ENCODE measurements around the gene AAR2.

AAR2 gene

GRCh38 chr20:36235892-36236785 lies at the start of gene AAR2:
AAR2 (plus strand) TSS chr20:36236478; CDS start chr20:36239869, 3,391 bp downstream.
- peak; percentile 73 for DNase-seq

GRCh38 chr20:36193977-36194712 lies 42.1 kb upstream of the AAR2 start:
- no peak for DNase-seq

DNA sequence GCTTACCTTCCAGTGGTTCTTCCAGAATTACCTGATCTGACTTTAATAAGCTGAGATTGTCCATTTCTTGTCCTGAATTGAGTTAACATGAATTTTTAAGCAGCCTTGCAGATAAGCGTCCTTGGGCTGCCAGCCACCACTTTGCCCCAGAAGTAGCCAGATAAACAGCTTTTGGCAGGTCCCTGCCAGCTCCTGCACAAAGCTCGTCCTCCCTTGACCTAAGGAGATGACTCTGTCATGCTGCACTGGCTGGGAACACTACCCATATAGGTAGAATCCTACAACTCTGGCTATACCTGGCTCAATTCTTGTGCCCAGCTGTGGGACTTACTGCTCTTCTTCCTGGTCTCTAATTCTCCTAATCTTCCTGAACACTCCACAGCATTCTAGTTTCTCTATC lies 39.6 kb upstream of the AAR2 start:
- DNase-seq = no peak

DNA sequence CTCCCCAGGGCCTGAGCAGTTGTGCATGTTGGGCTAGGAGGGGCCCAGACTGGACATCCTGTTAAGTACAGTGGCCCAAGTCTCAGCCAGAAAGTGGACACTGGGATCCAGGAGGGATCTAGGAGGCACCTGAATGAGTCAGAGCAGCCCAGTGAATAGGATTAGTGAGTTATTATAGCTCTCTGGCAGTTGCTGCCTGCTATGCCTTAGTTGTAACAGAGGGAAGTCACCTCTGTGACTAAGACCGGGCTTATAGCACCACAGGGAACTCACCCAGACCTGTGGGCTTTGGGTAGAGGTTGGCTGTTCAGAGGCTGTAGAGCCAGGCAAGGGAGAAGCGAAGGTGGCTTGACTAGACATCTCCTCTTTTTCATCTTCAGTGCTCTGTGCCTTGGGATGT lies 39.0 kb upstream of the AAR2 start:
- DNase-seq = no peak

GRCh38 chr20:36199345-36200257 lies 36.7 kb upstream of the AAR2 start:
- DNase-seq = peak; percentile 68

GRCh38 chr20:36200451-36200850 lies 35.8 kb upstream of the AAR2 start:
- DNase-seq = no peak

DNA sequence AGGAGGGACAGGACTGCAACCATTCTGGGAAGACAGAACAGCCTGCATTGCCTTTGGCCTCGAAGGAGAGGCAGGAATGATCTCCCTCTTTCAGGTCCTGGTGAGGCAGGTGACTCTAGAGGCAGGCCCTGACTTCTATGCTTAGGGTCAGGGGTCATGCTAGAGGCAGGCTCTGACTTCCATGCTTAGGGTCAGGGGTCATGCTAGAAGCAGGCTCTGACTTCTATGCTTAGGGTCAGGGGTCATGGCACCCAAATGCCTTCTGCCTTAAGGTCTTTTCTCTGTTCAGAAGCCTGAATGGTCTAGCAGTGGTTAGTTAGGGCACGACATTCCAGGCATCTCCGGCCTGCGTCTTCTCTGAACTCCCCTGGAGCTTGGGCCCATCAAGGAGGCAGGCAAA lies 35.1 kb upstream of the AAR2 start:
- DNase-seq = no peak

DNA sequence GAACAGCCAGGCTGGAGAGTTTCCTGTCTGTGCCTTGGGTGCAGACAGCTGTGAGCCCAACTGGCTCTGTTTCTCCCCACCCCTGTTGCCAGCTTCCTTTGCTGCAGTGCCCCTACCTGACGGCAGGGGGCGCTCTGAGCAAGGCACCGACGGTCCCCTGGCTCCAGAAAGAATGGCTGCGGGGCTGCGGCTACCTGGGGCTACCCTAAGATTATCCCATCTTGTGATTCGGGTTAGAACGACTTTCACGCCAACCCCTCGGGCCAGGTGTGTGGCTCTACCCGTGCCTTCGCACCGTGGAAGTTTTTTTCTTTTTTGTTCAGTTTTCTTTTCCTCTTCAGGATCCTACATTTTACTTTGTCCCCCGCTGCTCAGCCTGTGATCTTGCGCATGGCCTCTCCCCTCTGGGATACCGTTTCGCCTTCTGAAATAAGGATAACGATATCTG lies 33.4 kb upstream of the AAR2 start:
- peak; percentile 22 for DNase-seq

DNA sequence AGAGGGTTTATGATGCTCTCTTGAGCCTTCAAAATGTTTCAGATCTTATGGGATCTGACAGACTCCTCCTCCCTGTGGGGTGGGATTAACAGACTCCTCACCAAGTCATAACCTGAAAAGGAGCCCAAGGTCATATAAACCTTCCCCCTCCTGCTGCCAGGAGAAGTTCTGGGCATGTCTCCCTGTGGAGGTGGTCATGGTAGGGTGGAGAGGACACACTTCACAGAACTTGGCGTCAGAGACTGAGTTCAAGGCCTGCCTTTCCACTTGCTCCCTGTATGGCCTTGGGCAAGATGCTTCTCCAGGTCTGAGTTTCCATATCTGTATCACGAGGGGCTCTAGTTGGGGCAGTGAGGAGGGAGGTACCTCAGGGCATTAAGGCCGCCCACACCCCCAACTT lies 32.4 kb upstream of the AAR2 start:
- DNase-seq = no peak

GRCh38 chr20:36205026-36205425 lies 31.3 kb upstream of the AAR2 start:
- DNase-seq = no peak

GRCh38 chr20:36206068-36206467 lies 30.2 kb upstream of the AAR2 start:
- no peak for DNase-seq

- no peak for DNase-seq
Measured at GRCh38 chr20:36206641-36207040, 29.6 kb upstream of the AAR2 start.

DNA sequence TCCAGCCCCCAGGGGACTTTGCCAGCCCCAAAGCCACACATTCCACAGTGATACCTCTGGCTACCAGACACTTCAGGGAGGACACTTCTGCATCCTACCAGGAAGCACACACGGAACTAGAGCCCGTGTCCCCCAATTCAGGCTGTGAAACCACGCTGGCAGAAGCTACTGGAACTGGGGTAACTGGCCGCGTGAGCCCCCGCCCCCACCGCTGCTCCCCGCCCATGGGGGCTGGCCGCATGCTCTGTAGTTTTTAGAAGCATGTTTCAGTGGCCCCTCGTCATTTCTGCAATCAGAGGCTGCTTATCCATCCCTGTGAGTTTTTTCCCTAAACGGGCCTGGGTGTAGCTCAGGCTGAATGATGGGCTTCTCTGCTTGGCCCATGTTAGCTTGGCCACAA lies 28.7 kb upstream of the AAR2 start:
- DNase-seq = no peak

GRCh38 chr20:36208257-36208656 lies 28.0 kb upstream of the AAR2 start:
- no peak for DNase-seq

GRCh38 chr20:36210436-36211021 lies 25.7 kb upstream of the AAR2 start:
- no peak for DNase-seq

- no peak for DNase-seq
Measured at GRCh38 chr20:36213362-36213761, 22.9 kb upstream of the AAR2 start.

DNA sequence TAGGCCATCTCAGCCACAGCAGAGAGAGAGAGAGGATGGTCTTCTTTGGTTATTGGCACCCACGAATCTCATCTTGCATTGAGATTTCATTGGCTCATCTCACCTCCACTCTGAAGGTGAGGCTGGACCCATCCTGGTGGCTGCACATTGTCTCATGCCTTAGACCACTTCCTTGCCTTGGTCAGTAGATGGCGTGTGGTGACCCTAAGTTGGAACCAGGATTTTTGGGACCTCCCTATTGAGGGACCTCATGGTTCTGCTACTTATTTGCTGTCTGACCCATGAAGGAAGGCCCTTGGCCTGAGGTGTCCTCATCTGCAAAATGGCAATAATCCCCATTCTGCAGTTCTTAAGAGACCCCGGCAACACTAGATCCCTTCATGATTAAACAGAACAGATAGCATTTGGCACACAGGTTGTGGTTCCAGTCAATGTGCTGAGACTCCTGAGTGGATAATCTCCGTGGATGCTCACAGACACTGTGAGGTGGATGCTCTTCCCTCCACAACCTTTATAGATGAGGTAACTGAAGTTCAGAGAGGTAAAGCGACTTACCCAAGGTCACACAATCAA lies 21.5 kb upstream of the AAR2 start:
- DNase-seq = no peak

GRCh38 chr20:36215778-36216177 lies 20.5 kb upstream of the AAR2 start:
- no peak for DNase-seq

DNA sequence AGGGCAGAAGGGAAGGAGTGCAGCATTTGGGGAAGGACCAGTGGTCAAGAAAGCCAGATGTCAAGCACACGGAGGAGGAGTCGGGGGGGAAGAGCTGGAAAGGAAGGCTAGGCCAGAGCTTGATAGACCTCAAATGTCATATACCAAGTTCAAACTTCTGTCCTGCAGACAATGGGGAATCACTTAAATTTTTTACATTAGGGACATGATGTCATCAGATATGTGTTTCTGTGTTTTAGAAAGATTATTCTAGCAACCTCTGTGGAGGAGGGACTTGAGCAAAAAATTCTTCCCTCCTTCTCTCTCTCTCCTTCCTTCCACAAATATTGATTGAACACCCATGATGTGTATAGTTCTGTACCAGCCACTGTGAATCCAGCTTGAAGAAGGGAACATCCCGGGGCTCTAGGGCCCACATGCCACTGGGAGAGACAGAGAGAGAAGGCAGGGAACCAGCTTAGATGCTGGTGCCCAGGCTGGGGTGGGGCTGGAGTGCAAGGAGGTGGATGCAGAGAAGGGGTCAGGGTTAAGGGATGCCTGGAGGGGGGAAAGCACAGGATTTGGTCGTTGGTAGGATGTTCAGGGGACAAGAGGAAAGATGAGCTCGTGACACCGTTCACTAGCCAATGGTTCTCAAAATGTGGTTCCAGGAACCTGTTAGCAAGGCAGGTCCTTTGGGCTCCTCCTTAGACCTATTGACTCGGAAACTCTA lies 19.8 kb upstream of the AAR2 start:
- DNase-seq = no peak

DNA sequence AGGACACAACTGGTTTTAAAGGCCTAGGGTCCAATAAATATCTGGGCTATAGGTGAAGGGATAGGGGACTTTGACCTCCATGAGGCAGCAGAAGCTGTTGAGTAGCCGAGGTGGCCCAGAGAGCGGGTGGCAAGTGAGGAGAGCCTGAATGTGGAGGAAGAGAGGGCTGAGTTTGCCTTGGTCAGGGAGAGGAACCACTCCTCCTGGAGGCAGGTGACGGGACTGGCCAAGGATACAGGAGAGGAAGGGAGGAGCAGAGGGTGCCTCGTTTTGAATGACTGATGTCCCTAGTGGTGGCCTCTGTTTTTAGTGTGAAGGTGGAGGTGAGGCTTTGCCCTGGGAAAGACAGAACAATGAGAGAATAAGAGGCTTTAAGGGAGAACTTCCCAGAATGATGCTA lies 19.1 kb upstream of the AAR2 start:
- no peak for DNase-seq

DNA sequence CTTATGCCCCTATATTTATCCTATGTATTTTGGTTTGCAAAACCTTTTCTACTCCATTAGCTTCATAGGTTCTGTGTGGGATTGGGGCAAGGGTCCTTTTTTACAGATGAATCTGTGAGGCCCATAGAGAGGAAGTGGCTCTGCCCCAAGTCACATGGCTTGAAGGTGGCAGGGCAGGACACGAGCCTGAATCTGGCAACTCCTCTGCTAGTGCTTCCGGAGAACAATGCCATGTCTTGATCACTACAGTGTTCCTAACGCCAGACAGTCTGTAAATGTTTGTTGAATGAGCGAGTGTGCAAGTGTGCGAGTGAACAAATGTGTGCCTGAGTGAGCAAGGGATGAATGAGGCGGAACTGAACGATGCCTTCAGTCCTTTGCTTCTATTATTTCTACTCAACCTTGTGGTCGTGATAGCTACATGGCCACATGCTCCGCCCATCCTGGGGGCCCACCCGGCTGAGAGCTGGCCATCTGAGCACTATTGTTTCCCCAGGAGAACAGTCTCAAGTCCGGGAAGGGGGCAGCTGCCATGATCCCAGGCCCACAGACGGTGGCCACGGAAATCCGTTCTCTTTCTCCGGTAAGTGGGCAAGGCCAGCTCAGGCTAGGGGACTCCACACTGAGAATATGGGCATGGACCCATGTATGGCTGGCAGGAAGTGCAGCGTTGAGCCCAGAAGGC lies 17.8 kb upstream of the AAR2 start:
- no peak for DNase-seq
